HK-2 (cell line): ENCODE results near the gene RAP1GDS1.

ENCODE experiments used
- DNase-seq: peaks from one replicate; pipeline ENCODE4 v3.0.0-alpha.2; 2018; ENCODE audit not compliant: unreplicated experiment

RAP1GDS1 gene

DNA sequence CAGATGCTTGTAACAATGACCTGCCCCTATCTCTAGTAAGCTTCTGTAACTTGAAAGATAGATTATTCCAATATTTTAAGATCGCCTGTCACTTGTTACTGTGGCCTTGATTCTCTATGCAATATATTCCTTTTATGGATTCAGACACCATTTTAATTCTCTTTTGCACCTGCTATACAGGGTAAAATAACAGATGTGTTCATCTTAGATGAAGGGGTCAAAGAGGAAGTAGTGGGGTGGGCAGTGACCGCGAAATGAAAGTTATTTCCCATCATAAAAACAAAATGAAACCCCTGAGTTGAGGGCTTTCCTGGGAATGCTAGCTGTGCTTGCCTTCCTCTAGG lies 221.3 kb downstream of the RAP1GDS1 start:
- DNase-seq = no peak

DNA sequence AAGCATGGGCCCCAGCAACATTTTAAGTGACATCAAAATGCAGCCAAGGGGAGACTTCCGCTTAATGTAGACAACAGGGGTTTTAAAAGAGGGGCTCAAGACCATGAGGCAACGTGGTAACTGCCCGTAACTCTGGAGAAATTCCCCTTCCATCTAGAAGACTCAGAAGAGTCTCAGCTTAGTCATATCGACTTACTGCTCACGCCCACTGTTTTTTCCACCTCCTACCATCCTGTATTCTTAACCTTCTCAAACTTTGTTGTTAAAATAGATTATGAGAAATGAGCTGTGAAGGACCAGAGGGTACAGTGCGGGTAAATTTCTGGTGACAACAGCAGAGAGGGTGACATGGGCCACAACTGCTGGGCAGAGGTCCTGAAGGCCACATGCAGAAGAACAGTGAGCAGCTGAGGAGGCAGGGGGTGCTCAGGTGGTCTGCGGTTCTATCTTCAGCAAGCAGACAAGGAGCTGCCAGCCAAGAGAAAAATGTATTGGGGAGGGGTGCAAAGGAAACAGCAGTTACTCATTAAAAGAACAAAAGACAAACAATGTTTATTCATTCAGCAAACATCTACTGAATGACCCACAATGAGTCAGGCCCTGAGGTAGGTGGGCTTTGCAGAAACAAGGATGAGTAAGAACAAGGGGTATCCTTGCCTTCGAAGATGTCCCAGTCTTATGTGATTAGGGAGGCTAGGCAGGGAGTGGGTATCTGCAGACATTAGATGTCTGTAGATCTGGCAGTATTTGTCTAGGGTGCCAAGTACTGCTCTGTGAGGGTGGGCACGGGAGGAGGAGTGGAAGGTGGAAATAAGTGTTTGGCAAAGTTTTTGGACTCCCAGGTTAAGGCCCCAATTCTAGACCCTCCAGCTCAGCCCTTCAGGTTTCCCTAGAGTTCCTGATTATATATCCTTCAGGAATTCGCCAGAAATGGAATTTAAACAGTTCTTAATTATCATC lies 221.9 kb downstream of the RAP1GDS1 start:
- peak; percentile 14 for DNase-seq

DNA sequence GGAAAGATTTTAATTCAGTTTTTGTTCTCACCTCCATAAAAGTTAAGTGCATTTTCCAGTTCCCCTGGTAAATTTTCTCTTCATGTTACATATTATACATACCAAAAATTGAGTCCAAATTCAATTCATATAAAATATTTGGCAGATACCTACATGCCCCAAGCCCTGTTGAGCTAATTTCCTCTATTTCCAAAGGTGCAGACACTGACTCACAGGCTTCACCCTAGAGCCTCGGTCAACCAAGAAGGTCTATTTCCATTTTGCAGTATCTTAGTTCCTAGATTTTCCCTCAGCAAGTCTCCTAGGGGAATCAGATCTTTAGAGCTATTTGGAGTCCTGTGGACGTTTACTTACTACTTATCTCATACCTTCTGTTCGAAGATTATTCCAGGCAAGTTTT lies 222.8 kb downstream of the RAP1GDS1 start:
- DNase-seq = no peak

DNA sequence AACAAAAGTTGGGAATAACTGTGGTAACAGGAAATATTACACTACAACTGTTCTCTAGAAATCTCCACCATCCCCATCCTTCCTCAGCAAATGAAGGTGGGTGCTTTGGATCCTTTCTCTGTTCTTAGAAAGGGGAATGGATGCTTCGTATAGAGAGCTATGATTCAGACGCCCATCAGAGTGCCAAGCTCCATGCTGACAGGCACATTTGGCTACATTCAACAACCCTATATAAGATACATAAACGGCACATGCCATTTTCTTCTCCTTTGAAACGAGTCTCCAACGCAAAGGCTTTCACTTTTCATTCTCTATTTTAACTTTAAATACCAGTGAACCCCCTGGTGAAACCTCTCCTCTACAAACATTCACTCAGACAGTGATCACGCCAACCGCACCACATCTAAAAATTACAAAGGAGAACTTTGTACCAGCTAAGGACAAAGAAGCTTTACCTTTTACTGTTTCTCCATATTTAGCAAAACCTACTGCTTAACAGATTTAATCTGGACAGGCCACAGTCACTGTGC lies 224.7 kb downstream of the RAP1GDS1 start:
- DNase-seq = no peak

DNA sequence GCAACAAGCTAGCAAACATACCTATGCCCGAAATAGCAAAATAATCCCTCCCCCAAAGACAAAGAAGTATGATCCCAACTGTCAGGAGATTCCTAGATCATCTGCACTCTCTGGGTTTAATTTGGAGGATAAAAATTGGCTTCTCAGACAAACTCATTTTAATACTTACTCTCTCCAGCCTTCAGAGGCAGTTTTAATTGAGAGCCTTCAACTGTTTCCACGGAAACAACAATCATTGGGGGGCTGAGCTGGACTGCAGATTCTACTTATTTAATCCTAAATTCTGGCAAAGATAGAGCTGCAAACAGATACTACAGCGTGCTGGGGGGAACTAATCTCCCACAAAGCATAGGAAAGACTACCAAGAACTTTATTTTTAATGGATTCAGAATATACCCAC lies 229.1 kb downstream of the RAP1GDS1 start:
- no peak for DNase-seq

DNA sequence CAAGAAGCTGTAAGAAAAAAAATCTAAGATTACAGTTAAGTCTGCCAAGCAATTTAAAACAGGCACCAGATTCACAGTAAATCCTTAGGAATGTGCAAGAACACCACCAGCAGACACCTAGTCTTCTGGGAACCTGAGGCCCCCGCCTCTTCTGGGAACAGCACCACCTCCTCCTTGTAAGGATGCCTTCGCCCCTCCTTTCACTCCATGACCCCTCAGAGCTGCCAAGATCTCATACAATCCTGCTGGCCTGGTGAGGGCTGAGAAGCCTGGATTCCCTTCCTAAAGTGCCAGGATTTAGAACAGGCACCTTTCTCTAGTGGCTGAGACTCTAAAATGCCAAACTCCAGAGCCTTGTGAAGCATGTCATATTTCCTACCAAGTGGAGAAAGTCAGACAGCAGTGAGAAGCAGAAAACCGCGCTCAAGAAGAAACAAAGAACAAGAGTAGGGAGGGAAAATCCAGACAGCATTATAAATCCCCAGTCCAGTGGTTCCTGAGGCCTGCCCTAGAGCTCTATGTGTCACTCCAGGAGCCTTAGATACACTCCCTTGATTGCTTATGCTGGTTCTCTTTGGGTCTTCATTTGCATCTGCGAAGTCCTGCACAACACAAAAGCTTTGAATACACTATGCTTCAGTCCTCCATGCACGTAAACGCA lies 230.8 kb downstream of the RAP1GDS1 start:
- DNase-seq = no peak

DNA sequence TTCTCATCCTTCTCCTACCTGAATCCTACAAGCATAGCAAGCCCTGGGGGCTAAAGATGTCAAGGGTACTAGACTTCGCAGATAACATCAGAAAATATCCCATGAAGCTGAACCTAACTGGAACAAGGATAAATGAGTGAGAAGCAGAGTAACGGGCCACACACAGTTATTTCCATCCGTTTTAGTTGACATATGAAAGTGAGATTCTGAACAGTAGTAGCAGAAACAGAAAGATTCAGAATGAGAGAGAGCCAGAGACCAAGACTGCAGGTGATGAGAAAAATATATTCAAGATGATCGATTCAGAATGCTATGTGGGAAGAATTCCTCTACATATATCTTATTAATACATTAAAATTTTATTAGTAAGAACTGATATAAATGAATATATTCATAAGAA lies 232.1 kb downstream of the RAP1GDS1 start:
- DNase-seq = no peak
